SK-N-SH (cell line): ENCODE measurements around the gene FAM78B. TPM values are rescaled to one million over a fixed set of nuclear protein-coding genes. Genes with fewer than 3 reads are reported as not detected.

Experiments used
- CTCF ChIA-PET: fragments of 300-600, 350-600 bp; formaldehyde crosslinking; extraction: SDS; loops from one replicate; lab custom pipeline; 2021; lab: Yijun Ruan, JAX
- POLR2A ChIA-PET: fragments of 350-600 bp; sonication (Branson Sonifier 250); formaldehyde crosslinking; extraction: SDS; loops from one replicate; lab custom pipeline; 2020; ENCODE audit warnings: antibody characterized with exemption, inconsistent platforms; lab: Yijun Ruan, JAX
- DNase-seq: peaks from one replicate; pipeline ENCODE4 v3.0.0; 2012
- H2AFZ ChIP-seq: fragments of 200-600 bp; sonication (generic); 2 replicates; pipeline ENCODE4 v1.8.1; 2016; ENCODE audit warnings: antibody characterized with exemption, mild to moderate bottlenecking, low read depth
- H3F3A ChIP-seq: fragments of 200-600 bp; sonication (generic); replicated peaks from 2 replicates; pipeline ENCODE3; 2016; ENCODE audit warnings: antibody characterized with exemption, mild to moderate bottlenecking; ENCODE audit not compliant: insufficient read depth
- H3K27ac ChIP-seq, 2 experiments: fragments of 200-500 bp in 1 of 2; fragments of 200-600 bp in 1 of 2; sonication (Bioruptor generic) in 1 of 2; sonication (generic), shearing (Covaris generic) in 1 of 2; 2 replicates each; pipeline versions ENCODE4 v1.5.1 to v1.6.1; 2014 to 2016; ENCODE audit warnings: low read depth in 2 of 2, inconsistent platforms in 1 of 2, low read length in 1 of 2, mild to moderate bottlenecking in 1 of 2, mixed read lengths in 1 of 2
- H3K27me3 ChIP-seq: fragments of 200-600 bp; sonication (generic), shearing (Covaris generic); 2 replicates; pipeline ENCODE4 v1.6.1; 2016; ENCODE audit warnings: mixed run types; ENCODE audit not compliant: insufficient read depth
- H3K36me3 ChIP-seq, 2 experiments: fragments of 200-500 bp in 1 of 2; fragments of 200-600 bp in 1 of 2; sonication (Bioruptor generic) in 1 of 2; sonication (generic) in 1 of 2; replicated peaks in 1 of 2; 2 replicates each; pipeline versions ENCODE3 to v1.5.1; 2014 to 2016; ENCODE audit warnings: low read length in 1 of 2, mild to moderate bottlenecking in 1 of 2; ENCODE audit not compliant: insufficient read depth in 2 of 2, control insufficient read depth in 1 of 2
- H3K4me1 ChIP-seq, 2 experiments: fragments of 200-500 bp in 1 of 2; fragments of 200-600 bp in 1 of 2; sonication (Bioruptor generic) in 1 of 2; sonication (generic), shearing (Covaris generic) in 1 of 2; 2 replicates each; pipeline versions ENCODE4 v1.5.1 to v1.6.1; 2014 to 2016; ENCODE audit warnings: low read depth in 1 of 2, low read length in 1 of 2, mixed run types in 1 of 2; ENCODE audit not compliant: insufficient read depth in 2 of 2, control insufficient read depth in 1 of 2
- H3K4me2 ChIP-seq: fragments of 200-600 bp; sonication (generic), shearing (Covaris generic); 2 replicates; pipeline ENCODE4 v1.6.1; 2017; ENCODE audit warnings: mixed run types
- H3K4me3 ChIP-seq, 2 experiments: fragments of 200-500 bp in 1 of 2; fragments of 200-600 bp in 1 of 2; sonication (Bioruptor generic) in 1 of 2; sonication (generic), shearing (Covaris generic) in 1 of 2; 2 replicates each; pipeline versions ENCODE4 v1.5.1 to v1.8.1; 2014 to 2016; ENCODE audit warnings: low read depth in 2 of 2, inconsistent platforms in 1 of 2, low read length in 1 of 2, mild to moderate bottlenecking in 1 of 2, mixed read lengths in 1 of 2, moderate library complexity in 1 of 2
- H3K79me2 ChIP-seq: fragments of 200-600 bp; sonication (generic); 2 replicates; pipeline ENCODE4 v1.8.1; 2017; ENCODE audit warnings: mild to moderate bottlenecking; ENCODE audit not compliant: insufficient read depth
- H3K9ac ChIP-seq: fragments of 200-600 bp; sonication (generic); 2 replicates; pipeline ENCODE4 v1.6.1; 2017; ENCODE audit warnings: mixed run types
- H3K9me2 ChIP-seq: fragments of 200-600 bp; sonication (generic); 2 replicates; pipeline ENCODE4 v1.6.1; 2017; ENCODE audit warnings: mixed run types
- H3K9me3 ChIP-seq: fragments of 200-600 bp; sonication (generic); 2 replicates; pipeline ENCODE4 v1.6.1; 2017; ENCODE audit warnings: mixed run types, mild to moderate bottlenecking, moderate library complexity
- H4K20me1 ChIP-seq: fragments of 200-600 bp; sonication (generic); 2 replicates; pipeline ENCODE4 v1.6.1; 2017; ENCODE audit warnings: mild to moderate bottlenecking, mixed run types; ENCODE audit not compliant: insufficient read depth
- ELF1 ChIP-seq: IDR thresholded peaks from 2 replicates; pipeline ENCODE4 v1.4.0; 2012
- FOSL2 ChIP-seq: IDR thresholded peaks from 2 replicates; pipeline ENCODE4 v1.4.0; 2012; ENCODE audit warnings: low read depth, mild to moderate bottlenecking, moderate library complexity, borderline replicate concordance
- FOXJ3 ChIP-seq: sonication (generic); formaldehyde crosslinking; IDR thresholded peaks from 2 replicates; pipeline ENCODE4 v1.5.1; 2020; ENCODE audit warnings: mild to moderate bottlenecking, missing genetic modification reagents
- GABPA ChIP-seq: IDR thresholded peaks from 2 replicates; pipeline ENCODE4 v1.4.0; 2012; ENCODE audit warnings: low read depth, mild to moderate bottlenecking
- NFIC ChIP-seq: IDR thresholded peaks from 2 replicates; pipeline ENCODE4 v1.4.0; 2012; ENCODE audit warnings: borderline replicate concordance
- NRF1 ChIP-seq: IDR thresholded peaks from 2 replicates; pipeline ENCODE4 v1.6.1; 2012; ENCODE audit warnings: low read depth, mild to moderate bottlenecking, low read length
- RCOR1 ChIP-seq: fragments of 150-350 bp; IDR thresholded peaks from 2 replicates; pipeline ENCODE4 v1.6.1; 2017; ENCODE audit warnings: antibody characterized with exemption, low read length
- SIN3A ChIP-seq: IDR thresholded peaks from 2 replicates; pipeline ENCODE4 v1.6.1; 2012; ENCODE audit warnings: low read depth, mild to moderate bottlenecking, low read length, moderate library complexity, borderline replicate concordance
- TAF1 ChIP-seq: IDR thresholded peaks from 2 replicates; pipeline ENCODE4 v1.6.1; 2012; ENCODE audit warnings: low read depth, mild to moderate bottlenecking, low read length, moderate library complexity, borderline replicate concordance
- TEAD4 ChIP-seq: IDR thresholded peaks from 2 replicates; pipeline ENCODE4 v1.4.0; 2012; ENCODE audit warnings: mild to moderate bottlenecking, borderline replicate concordance; ENCODE audit not compliant: insufficient read depth
- WGBS: methylation state at CpG from one replicate; pipeline ENCODE4 v1.1.6; 2017; ENCODE audit warnings: low lambda C conversion rate; 5-methylcytosine and 5-hydroxymethylcytosine counted together
- polyA plus RNA-seq, 3 experiments: library from polyadenylated mRNA; depleted of rRNA; stranded (reverse); fragments of >200 nt; gene quantifications; 2 replicates each; pipeline ENCODE4 v1.2.3, GENCODE V29; 2012
- TF ChIP-seq, protein P1 (sequence below): fragments of 150-350 bp; IDR thresholded peaks from 2 replicates; pipeline ENCODE4 v1.6.1; 2016; ENCODE audit warnings: mild to moderate bottlenecking, low read depth, low read length
- TF ChIP-seq, protein P2 (sequence below): IDR thresholded peaks from 2 replicates; pipeline ENCODE4 v1.6.1; 2012; ENCODE audit warnings: mild to moderate bottlenecking, low read depth, low read length, moderate library complexity
- TF ChIP-seq, protein P3 (sequence below): fragments of 200-600 bp; sonication (generic); IDR thresholded peaks from 2 replicates; pipeline ENCODE4 v1.6.1; 2017; ENCODE audit warnings: antibody characterized with exemption, mild to moderate bottlenecking, moderate library complexity
- TF ChIP-seq, protein P4 (sequence below): IDR thresholded peaks from 2 replicates; pipeline ENCODE4 v1.4.0; 2012; ENCODE audit warnings: low read depth
- TF ChIP-seq, protein P5 (sequence below): fragments of 150-350 bp; IDR thresholded peaks from 2 replicates; pipeline ENCODE4 v1.6.1; 2017; ENCODE audit warnings: antibody characterized with exemption, low read length, low read depth, borderline replicate concordance
- TF ChIP-seq, protein P6 (sequence below): IDR thresholded peaks from 2 replicates; pipeline ENCODE4 v1.4.0; 2012; ENCODE audit warnings: low read depth, borderline replicate concordance
- TF ChIP-seq, protein P7 (sequence below): IDR thresholded peaks from 2 replicates; pipeline ENCODE4; 2012

Gene FAM78B
- polyA plus RNA-seq, 1 of the 3 experiments (the other 2 are of a cell fraction), result 0.36 TPM

DNA sequence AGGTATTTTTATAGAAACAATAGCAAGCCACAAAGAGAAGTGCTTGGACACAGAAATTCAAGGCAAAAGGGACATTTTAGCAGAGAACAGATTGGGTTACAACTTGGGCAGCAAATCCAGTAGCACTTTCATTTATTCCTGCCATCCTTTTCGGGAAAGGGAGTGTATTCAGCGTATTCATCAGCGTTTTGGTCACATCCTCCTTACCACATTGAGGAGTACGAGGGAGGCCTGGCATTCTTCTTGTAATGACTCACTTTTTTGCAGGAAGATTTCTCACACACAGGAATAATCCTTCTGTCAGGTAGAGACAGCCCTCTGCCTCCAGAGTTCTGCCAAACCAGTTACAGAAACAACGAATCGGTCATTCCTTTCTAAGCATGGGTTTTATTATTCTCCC, 18.1 kb upstream of the FAM78B start:
- no peak overlapping the region for H3K27ac ChIP-seq
- no peak for DNase-seq

More for the DNA sequence above, 18.1 kb upstream of the FAM78B start:
- Histone ChIP-seq H3K9me3 (no peaks in the 10 kb centered on the region), H3K9me2 (no peaks in the 10 kb centered on the region), H4K20me1 (no peaks in the 10 kb centered on the region), H3K9ac (no peak overlapping the region), H3K36me3 (no peaks in the 10 kb centered on the region), H3K4me1 (no peaks in the 10 kb centered on the region), H3K79me2 (no peaks in the 10 kb centered on the region), H3K4me2 (no peak overlapping the region), H3K27me3 (no peaks in the 10 kb centered on the region), H2AFZ (no peak overlapping the region), H3K4me3 (no peak overlapping the region), H3F3A (no peaks in the 10 kb centered on the region)
- ChIA-PET CTCF (no interaction called here), POLR2A (no interaction called here)
- WGBS, result 30% methylated on average over 6 of the region's 6 CpGs
- TF ChIP-seq, protein P1, sequence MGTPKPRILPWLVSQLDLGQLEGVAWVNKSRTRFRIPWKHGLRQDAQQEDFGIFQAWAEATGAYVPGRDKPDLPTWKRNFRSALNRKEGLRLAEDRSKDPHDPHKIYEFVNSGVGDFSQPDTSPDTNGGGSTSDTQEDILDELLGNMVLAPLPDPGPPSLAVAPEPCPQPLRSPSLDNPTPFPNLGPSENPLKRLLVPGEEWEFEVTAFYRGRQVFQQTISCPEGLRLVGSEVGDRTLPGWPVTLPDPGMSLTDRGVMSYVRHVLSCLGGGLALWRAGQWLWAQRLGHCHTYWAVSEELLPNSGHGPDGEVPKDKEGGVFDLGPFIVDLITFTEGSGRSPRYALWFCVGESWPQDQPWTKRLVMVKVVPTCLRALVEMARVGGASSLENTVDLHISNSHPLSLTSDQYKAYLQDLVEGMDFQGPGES, result no peak
- TF ChIP-seq FOXJ3 (CRISPR knock-in tag), result no peak
- no peak for TF ChIP-seq GABPA
- no peak for TF ChIP-seq NFIC
- no peak for TF ChIP-seq TEAD4
- TF ChIP-seq ELF1, result no peak
- TF ChIP-seq SIN3A, result no peak
- TF ChIP-seq, protein P2, sequence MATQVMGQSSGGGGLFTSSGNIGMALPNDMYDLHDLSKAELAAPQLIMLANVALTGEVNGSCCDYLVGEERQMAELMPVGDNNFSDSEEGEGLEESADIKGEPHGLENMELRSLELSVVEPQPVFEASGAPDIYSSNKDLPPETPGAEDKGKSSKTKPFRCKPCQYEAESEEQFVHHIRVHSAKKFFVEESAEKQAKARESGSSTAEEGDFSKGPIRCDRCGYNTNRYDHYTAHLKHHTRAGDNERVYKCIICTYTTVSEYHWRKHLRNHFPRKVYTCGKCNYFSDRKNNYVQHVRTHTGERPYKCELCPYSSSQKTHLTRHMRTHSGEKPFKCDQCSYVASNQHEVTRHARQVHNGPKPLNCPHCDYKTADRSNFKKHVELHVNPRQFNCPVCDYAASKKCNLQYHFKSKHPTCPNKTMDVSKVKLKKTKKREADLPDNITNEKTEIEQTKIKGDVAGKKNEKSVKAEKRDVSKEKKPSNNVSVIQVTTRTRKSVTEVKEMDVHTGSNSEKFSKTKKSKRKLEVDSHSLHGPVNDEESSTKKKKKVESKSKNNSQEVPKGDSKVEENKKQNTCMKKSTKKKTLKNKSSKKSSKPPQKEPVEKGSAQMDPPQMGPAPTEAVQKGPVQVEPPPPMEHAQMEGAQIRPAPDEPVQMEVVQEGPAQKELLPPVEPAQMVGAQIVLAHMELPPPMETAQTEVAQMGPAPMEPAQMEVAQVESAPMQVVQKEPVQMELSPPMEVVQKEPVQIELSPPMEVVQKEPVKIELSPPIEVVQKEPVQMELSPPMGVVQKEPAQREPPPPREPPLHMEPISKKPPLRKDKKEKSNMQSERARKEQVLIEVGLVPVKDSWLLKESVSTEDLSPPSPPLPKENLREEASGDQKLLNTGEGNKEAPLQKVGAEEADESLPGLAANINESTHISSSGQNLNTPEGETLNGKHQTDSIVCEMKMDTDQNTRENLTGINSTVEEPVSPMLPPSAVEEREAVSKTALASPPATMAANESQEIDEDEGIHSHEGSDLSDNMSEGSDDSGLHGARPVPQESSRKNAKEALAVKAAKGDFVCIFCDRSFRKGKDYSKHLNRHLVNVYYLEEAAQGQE, result no peak
- TF ChIP-seq, protein P3, sequence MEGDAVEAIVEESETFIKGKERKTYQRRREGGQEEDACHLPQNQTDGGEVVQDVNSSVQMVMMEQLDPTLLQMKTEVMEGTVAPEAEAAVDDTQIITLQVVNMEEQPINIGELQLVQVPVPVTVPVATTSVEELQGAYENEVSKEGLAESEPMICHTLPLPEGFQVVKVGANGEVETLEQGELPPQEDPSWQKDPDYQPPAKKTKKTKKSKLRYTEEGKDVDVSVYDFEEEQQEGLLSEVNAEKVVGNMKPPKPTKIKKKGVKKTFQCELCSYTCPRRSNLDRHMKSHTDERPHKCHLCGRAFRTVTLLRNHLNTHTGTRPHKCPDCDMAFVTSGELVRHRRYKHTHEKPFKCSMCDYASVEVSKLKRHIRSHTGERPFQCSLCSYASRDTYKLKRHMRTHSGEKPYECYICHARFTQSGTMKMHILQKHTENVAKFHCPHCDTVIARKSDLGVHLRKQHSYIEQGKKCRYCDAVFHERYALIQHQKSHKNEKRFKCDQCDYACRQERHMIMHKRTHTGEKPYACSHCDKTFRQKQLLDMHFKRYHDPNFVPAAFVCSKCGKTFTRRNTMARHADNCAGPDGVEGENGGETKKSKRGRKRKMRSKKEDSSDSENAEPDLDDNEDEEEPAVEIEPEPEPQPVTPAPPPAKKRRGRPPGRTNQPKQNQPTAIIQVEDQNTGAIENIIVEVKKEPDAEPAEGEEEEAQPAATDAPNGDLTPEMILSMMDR, result no peak
- TF ChIP-seq, protein P4, sequence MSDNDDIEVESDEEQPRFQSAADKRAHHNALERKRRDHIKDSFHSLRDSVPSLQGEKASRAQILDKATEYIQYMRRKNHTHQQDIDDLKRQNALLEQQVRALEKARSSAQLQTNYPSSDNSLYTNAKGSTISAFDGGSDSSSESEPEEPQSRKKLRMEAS, result no peak
- TF ChIP-seq RCOR1, result no peak
- TF ChIP-seq FOSL2, result no peak
- no peak for TF ChIP-seq TAF1
- TF ChIP-seq, protein P5, sequence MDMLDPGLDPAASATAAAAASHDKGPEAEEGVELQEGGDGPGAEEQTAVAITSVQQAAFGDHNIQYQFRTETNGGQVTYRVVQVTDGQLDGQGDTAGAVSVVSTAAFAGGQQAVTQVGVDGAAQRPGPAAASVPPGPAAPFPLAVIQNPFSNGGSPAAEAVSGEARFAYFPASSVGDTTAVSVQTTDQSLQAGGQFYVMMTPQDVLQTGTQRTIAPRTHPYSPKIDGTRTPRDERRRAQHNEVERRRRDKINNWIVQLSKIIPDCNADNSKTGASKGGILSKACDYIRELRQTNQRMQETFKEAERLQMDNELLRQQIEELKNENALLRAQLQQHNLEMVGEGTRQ, result no peak
- TF ChIP-seq, protein P6, sequence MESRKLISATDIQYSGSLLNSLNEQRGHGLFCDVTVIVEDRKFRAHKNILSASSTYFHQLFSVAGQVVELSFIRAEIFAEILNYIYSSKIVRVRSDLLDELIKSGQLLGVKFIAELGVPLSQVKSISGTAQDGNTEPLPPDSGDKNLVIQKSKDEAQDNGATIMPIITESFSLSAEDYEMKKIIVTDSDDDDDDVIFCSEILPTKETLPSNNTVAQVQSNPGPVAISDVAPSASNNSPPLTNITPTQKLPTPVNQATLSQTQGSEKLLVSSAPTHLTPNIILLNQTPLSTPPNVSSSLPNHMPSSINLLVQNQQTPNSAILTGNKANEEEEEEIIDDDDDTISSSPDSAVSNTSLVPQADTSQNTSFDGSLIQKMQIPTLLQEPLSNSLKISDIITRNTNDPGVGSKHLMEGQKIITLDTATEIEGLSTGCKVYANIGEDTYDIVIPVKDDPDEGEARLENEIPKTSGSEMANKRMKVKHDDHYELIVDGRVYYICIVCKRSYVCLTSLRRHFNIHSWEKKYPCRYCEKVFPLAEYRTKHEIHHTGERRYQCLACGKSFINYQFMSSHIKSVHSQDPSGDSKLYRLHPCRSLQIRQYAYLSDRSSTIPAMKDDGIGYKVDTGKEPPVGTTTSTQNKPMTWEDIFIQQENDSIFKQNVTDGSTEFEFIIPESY, result no peak
- TF ChIP-seq NRF1, result no peak
- TF ChIP-seq, protein P7, sequence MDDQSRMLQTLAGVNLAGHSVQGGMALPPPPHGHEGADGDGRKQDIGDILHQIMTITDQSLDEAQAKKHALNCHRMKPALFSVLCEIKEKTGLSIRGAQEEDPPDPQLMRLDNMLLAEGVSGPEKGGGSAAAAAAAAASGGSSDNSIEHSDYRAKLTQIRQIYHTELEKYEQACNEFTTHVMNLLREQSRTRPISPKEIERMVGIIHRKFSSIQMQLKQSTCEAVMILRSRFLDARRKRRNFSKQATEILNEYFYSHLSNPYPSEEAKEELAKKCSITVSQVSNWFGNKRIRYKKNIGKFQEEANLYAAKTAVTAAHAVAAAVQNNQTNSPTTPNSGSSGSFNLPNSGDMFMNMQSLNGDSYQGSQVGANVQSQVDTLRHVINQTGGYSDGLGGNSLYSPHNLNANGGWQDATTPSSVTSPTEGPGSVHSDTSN, result no peak
- TF ChIP-seq, all 33 proteins: peak for 0
